Activated CD4-positive, alpha-beta T cell treated with anti-CD3 and anti-CD28 coated beads, Interleukin-2, amount 50 U/mL, for 16 hours (primary cell): ENCODE results near the gene BPIFB2.
"Not testable (repeated sequence)": the region's sequence is repeated elsewhere in the genome, so short reads cannot be mapped to it uniquely, and the experiment has no call there.

ENCODE experiments used
- DNase-seq: peaks from one replicate; pipeline ENCODE4 v3.0.0-alpha.2; 2020

BPIFB2 gene

DNA sequence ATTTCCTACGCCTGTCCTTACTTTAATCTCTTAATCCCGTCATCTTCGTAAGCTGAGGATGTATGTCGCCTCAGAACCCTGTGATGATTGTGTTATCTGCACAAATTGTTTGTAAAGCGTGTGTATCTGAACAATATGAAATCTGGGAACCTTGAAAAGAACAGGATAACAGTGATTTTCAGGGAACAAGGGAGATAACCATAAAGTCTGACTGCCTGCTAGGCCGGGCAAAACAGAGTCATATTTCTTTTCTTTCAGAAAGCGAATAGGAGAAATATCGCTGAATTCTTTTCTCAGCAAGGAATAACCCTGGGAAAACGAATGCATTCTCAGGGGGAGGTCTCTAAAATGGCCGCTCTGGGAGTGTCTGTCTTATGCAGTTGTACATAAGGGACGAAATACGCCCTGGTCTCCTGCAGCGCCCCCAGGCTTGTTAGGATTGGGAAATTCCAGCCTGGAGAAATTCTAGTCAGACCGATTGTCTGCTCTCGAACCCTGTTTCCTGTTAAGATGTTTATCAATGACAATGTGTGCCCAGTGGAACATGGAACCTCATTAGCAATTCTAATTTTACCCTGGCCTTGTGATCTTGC lies 37.7 kb downstream of the BPIFB2 start:
- DNase-seq: not testable (repeated sequence)

- DNase-seq: no peak
Measured at GRCh38 chr20:33046412-33046811, 38.9 kb downstream of the BPIFB2 start.

- no peak for DNase-seq
Measured at GRCh38 chr20:33051333-33051732, 43.8 kb downstream of the BPIFB2 start.

GRCh38 chr20:33053291-33054106 lies 46.0 kb downstream of the BPIFB2 start, which contains the start of gene BPIFB3:
BPIFB3 (plus strand) TSS chr20:33053903; CDS start chr20:33055436, 1,533 bp downstream.
- no peak for DNase-seq

DNA sequence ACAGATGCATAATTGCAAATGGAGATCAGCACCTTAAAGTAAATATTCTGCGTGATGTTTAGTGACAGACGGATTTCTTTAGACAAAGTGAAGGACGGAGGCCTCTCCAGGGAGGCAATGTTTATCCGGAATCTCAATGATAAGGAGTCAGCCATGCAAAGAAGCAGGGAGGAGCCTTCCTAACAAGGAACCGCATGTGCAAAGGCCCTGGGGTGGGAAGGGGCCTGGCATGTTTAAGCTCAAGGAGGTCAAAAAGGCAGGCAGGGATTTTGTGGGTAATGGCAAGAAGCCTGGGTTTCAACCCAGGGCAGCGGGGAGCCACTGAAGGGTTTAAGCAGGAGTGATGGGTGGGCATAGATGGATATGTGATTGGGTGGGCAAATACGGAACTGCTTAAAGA lies 46.9 kb downstream of the BPIFB2 start:
- no peak for DNase-seq

GRCh38 chr20:33054791-33055190 lies 47.3 kb downstream of the BPIFB2 start:
- DNase-seq: no peak

DNA sequence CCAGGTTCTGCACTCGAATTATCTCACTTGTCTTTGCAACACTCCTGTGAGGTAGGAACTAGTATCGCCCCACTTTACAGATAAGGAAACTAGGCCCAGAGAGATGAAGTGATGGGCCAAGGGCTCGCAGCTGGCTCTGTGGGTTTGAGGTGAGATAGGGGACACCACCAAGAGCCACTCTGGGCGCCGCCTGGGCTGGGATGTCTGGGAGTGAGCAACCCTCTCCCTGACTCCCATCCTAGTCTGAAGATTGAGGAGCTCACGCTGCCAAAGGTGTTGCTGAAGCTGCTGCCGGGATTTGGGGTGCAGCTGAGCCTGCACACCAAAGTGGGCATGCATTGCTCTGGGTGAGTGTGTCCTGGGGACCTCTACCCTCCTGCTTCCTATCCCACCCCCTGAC lies 51.6 kb downstream of the BPIFB2 start:
- DNase-seq: no peak

- no peak for DNase-seq
Measured at GRCh38 chr20:33059741-33060390, 52.4 kb downstream of the BPIFB2 start.

DNA sequence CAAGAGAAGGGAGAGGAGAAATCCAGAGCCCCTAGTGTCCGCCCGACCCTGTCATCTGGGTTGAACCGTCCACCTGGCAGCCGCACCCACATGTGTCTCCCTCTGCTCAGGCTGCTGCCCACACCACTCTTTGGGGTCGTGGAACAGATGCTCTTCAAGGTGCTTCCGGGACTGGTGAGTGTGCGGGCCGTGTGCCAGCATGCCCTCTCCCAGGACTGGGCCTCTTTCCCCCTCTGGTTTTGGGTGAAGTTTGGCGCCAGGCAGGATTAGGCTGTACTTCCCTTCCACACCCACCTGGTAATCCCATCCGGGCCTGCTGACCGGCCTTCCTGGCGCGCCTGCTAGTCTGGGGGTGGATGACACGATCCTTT lies 54.1 kb downstream of the BPIFB2 start:
- no peak for DNase-seq

- no peak for DNase-seq
Measured at GRCh38 chr20:33062105-33062824, 54.8 kb downstream of the BPIFB2 start.

GRCh38 chr20:33062825-33063149 lies 55.3 kb downstream of the BPIFB2 start:
- no peak for DNase-seq

DNA sequence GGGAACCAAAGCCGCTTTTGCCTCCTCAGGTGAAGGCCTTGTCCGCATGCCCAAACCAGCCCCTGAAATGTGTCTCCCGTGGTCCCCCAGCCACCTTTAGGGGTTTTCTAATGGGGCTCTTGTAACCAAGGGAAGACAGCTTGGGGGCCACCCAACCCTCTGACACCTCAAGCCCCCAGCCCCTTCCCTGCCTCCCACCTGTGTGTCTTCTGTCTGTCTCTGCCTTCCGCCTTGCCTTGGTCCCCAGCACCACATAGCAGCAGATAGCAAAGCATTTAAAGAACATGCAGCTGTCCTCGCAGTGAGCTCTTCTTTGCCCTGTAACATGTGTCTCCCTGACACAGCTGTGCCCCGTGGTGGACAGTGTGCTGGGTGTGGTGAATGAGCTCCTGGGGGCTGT lies 55.8 kb downstream of the BPIFB2 start:
- no peak for DNase-seq

DNA sequence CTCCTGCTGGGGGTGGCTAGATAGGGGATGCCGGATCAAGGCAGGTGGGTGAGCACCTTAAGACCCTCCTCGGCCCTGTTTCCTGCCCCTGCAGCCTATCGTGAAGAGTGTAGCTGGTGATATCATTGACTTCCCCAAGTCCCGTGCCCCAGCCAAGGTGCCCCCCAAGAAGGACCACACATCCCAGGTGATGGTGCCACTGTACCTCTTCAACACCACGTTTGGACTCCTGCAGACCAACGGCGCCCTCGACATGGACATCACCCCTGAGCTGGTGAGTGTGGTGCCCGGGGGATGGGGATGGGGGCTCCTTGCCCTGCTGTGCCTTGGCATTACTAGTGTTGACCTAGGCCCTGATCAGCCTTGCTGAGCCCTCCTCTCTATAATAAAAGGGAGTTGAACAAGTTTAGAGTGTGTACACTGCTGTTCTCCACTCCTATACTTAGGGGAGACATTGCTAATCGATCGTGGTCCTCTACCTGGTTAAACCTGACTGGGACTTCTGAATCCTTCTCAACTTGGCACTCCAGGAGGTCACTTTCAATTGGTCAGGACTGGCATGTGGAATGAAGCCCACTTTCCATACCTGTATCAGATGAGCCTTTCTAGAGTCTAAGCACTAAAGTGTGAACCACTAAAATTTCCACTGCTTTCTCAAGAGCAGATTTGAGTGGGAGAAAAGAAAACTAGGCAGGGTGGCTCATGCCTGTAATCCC lies 57.2 kb downstream of the BPIFB2 start:
- no peak for DNase-seq

GRCh38 chr20:33065785-33066184 lies 58.3 kb downstream of the BPIFB2 start:
- DNase-seq: no peak

DNA sequence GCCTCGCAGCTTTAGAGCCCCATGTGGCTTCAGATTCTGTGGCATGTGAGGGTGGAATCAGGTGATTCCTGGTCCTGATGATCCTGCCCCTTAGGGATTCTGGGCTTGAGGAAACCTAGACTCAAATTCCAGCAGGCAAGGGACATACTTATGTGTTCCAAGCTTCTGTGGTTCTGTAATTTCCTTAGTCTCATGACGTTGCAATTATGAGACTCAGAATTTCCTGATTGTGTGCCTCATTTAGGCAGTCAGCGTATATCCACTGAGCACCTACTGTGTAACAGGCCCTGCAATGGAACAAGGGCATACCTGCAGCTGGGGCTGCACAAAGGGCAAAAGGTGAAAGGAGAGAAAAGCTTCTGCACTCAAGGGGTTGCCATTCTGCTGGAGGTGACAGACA lies 60.3 kb downstream of the BPIFB2 start:
- no peak for DNase-seq

GRCh38 chr20:33068251-33068939 lies 60.9 kb downstream of the BPIFB2 start:
- no peak for DNase-seq

DNA sequence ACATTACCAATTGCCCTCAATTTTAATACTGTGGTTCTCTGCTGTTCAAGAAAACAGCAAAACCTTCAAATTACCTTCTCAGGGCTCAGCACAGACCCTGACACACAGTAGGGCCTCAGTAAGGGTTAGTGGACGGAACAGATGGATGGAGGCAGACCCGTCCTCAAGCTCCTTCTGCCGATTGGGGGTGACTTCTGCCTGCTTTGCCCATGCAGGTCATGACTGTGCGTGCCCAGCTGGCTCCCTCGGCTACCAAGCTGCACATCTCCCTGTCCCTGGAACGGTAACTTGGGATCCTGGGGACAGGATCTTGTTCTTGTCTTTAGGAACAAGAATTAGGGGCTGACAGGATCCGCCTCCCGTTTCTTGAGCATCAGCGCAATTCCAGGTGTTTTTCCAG lies 62.2 kb downstream of the BPIFB2 start:
- DNase-seq: no peak

DNA sequence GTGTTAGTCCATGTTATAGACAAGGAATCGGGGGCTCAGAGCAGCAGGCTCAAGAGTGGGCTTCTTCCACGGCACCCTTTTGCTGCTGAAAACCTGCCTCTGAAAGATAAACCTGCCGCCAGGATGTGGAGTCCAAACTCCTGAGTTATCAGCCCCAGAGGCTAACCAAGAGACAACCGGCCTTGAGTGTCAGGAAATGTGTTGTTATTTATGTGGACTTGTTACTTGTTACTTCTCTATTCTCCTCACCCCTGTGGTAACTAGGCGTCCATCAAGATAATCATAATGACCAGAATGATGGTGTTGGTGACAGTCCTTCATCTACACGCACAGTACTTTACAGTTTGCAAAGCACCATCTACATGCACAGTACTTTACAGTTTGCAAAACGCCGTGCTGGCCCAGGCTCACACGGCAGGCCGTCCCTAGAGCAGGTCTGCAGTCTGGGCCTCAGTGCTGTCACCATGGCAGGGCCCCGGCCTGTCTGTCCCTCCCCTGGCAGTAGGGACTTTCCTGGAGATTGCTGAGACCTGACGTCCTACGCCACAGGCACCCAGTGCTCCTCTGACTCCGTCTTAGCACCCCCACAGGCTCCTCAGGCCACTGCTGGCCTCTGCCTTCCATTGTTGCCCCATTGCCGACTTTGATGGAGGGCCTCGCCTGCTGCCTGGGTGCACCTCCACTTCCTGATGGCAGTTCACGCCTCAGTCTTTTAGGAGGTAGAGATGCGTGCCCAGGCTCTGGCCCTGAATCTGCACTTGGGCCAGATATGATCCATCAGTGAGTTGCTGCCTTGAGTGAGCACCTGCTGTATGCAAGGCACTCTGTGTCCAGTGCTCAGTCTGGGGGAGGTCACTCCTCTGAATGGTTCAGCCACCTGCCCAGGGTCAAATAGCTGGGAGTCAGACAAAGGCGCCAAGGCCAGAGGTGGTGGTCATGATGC lies 62.9 kb downstream of the BPIFB2 start:
- DNase-seq: no peak

- no peak for DNase-seq
Measured at GRCh38 chr20:33071198-33071597, 63.7 kb downstream of the BPIFB2 start.

DNA sequence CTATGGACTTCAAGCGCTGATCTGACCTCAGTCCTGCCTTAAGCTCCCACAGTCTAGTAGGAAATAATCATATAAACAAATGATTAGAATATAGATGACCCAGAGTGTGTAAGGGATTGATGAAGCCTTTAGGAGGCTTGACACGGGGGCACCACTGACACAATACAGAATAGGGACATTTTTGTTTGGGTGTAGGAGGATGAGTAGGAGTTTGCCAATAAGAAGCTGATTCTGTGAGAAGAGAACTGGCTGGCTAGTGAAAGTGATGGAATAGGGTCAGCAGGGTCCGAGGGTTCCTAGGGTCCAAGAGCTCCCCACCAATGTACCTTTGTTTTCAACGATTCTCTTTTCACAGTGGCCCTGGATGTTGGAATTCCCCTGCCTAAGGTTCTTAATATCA lies 64.9 kb downstream of the BPIFB2 start:
- no peak for DNase-seq

DNA sequence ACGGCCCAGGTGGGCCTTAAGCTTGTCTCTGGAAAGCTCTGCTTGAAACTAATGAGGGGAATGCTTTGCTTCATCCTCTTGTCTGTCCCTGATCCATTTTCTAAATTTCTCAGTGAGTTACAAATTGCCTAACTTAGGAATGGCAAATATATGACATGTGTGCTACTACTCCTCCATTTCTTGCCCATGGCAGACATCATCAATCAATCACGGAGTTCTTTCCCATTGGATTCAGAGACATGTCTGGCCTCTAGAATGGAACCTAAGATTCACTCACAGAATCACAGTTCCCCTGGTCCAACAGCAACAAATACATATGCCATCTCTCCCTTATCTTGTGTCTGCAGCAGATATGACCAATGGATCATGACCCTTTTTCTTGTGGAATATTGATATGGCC lies 65.3 kb downstream of the BPIFB2 start:
- no peak for DNase-seq
